ENCODE measurements around the gene DNHD1. TPM values are rescaled to one million over a fixed set of nuclear protein-coding genes. Genes with fewer than 3 reads are reported as not detected.
A peak's percentile ranks its signal among the peaks of the same experiment; 100 is the strongest.

DNHD1 gene
- total RNA-seq, 1 experiment from 2014 or later: 1.5 TPM

- in situ Hi-C loops (cut with HindIII; ENCODE audit: low pct_unique_long_range_greater_than_20kb, low sequenced_read_pairs): no loop called here
- DNase-seq (ENCODE audit: low read depth, low spot score): no peak
Measured at GRCh38 chr11:6474806-6475500, 22.1 kb upstream of the DNHD1 start.

DNA sequence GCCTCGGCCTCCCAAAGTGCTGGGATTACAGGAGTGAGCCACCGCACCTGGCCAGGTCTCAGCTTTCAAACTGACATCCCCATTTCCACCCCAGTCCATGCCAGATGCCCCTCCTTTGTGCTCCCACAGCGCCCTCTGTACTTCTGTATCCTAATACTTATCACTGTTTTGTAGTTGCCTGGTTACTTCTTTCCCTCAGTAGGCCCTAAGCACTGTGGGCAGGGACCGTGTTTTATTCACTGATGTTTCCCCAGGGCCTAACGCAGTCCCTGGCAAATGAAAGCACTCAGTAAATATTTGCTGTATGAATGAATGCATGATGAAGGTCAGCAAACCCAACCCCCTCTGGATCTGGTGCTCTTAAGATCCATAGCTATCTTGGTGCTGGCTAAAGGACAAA is 21.1 kb upstream of the DNHD1 start:
- peak; percentile 22 for DNase-seq (ENCODE audit: low read depth, low spot score)
- in situ Hi-C loops (cut with HindIII; ENCODE audit: low pct_unique_long_range_greater_than_20kb, low sequenced_read_pairs): no loop called here

DNA sequence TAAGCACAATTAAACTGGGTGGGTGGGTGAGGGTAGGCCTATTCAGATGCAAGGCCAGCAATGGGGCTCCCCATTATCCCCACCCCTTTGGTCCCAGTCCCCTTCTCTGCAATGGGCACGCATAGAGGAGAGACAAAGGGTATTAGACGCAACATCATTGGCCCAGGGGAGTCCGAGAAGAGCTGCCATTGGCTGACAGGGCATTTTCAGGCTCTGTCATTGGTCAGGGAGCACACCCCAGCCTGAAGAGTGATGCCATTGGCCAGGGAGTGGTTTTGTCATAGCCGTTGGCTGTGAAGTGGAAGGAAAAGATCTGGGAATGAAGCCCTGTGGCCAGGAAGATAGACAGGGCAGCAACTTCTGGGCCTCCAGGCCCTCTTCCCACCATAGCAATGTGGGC is 20.5 kb upstream of the DNHD1 start:
- peak; percentile 36 for DNase-seq (ENCODE audit: low read depth, low spot score)
- in situ Hi-C loops (cut with HindIII; ENCODE audit: low pct_unique_long_range_greater_than_20kb, low sequenced_read_pairs): no loop called here

GRCh38 chr11:6480299-6480914 is 16.7 kb upstream of the DNHD1 start:
- DNase-seq (ENCODE audit: low read depth, low spot score): no peak

DNA sequence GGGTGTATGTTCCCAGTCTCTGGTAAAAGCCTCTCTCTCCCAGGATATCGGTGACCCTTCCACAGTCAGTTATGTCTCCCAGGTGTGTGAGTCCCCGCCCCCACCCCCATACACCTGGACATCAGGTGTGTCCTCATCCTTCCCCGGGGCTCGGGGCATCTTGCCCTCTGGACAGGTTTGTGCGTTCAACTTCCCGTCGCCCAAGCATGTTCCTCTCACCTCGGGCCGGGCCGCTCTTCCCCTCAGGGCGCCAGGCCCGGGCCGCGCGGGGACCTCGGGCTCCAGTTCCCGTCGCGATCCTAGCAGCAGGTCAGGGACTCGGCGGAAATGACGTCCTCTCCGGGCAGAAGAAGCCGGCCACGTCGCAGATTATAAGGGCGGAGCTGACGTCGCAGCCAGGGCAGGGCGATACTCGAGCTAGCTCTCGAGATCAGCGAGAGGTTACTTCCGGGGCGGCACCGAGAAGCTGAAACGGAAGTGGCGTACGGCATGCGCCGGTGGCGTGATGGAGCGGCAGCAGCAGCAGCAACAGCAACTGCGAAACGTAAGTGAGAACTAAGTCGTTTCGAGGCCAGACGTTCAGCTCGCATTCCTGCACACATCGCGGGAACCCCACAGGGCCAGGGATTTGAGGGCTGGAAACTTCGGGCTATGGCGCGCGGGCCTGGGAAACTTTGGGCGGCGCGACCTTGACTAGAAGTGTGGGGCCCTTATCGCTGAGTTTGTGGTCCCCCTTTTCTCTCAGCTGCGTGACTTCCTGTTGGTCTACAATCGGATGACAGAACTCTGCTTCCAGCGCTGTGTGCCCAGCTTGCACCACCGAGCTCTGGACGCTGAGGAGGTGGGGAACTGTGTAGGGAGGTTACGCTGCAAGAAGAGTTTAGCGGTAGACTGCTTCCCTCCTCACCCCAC is 15.8 kb upstream of the DNHD1 start, which contains the start of the genes ARFIP2 and TIMM10B:
TSS of gene ARFIP2 (minus strand) at position 320 of the 912 bp plus-strand sequence. CDS start 910 bp downstream, outside the sequence.
TSS of gene TIMM10B (plus strand) at position 490 of the 912 bp plus-strand sequence. CDS start at position 506, 16 bp downstream.
- DNase-seq (ENCODE audit: low read depth, low spot score): peak; percentile 98
- in situ Hi-C loops (cut with HindIII; ENCODE audit: low pct_unique_long_range_greater_than_20kb, low sequenced_read_pairs): no loop called here

More at GRCh38 chr11:6480299-6480914, 16.7 kb upstream of the DNHD1 start:
- in situ Hi-C loops (cut with HindIII; ENCODE audit: low pct_unique_long_range_greater_than_20kb, low sequenced_read_pairs): no loop called here

- DNase-seq (ENCODE audit: low read depth, low spot score): no peak
- in situ Hi-C loops (cut with HindIII; ENCODE audit: low pct_unique_long_range_greater_than_20kb, low sequenced_read_pairs): no loop called here
Measured at GRCh38 chr11:6481924-6482275, 15.2 kb upstream of the DNHD1 start.

DNA sequence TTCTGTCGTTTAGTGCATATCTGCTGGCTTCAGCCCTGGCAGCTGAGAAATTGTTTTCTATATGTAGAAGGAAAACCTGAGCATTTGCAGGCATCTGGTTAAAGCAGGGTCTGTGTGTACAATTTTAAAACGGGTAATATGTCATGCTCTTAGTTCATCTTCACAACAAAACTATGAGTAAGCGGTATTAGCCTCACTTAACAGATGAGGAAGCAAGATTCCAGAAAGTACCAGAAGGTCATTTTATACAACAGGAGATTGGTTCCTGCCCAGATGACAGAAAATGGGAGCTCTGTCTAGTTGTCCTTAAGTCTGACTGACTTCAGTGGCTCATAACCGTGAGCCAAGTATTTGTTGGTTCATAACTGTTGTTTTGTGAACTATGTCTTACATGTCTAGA is 14.6 kb upstream of the DNHD1 start:
- no peak for DNase-seq (ENCODE audit: low read depth, low spot score)
- in situ Hi-C loops (cut with HindIII; ENCODE audit: low pct_unique_long_range_greater_than_20kb, low sequenced_read_pairs): no loop called here

DNA sequence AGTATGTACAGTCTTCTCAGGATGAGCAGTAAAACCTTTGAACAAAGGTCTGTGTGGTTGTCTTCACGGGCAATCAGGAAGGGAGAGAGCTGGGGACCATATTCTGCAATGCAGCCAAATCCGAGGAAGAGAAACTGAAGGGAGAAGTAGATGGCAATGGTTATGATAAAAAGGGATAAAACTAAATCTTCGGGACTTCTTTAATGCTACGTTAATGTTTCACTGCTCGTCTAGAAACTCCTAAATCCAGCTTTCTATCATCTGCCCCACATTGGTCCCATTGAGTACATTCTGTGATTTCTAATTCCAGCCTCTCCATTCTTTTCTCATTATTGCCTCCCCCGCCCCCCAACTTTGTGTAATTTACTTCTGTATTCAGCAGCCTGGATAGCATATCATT is 14.1 kb upstream of the DNHD1 start:
- in situ Hi-C loops (cut with HindIII; ENCODE audit: low pct_unique_long_range_greater_than_20kb, low sequenced_read_pairs): no loop called here
- DNase-seq (ENCODE audit: low read depth, low spot score): no peak

GRCh38 chr11:6485661-6486060 is 11.4 kb upstream of the DNHD1 start:
- in situ Hi-C loops (cut with HindIII; ENCODE audit: low pct_unique_long_range_greater_than_20kb, low sequenced_read_pairs): no loop called here
- no peak for DNase-seq (ENCODE audit: low read depth, low spot score)

GRCh38 chr11:6486256-6486655 is 10.8 kb upstream of the DNHD1 start:
- DNase-seq (ENCODE audit: low read depth, low spot score): no peak
- in situ Hi-C loops (cut with HindIII; ENCODE audit: low pct_unique_long_range_greater_than_20kb, low sequenced_read_pairs): no loop called here

- DNase-seq (ENCODE audit: low read depth, low spot score): no peak
- in situ Hi-C loops (cut with HindIII; ENCODE audit: low pct_unique_long_range_greater_than_20kb, low sequenced_read_pairs): no loop called here
Measured at GRCh38 chr11:6486938-6487337, 10.1 kb upstream of the DNHD1 start.

GRCh38 chr11:6488342-6488741 is 8.7 kb upstream of the DNHD1 start:
- in situ Hi-C loops (cut with HindIII; ENCODE audit: low pct_unique_long_range_greater_than_20kb, low sequenced_read_pairs): no loop called here

GRCh38 chr11:6488821-6489220 is 8.3 kb upstream of the DNHD1 start:
- DNase-seq (ENCODE audit: low read depth, low spot score): no peak
- in situ Hi-C loops (cut with HindIII; ENCODE audit: low pct_unique_long_range_greater_than_20kb, low sequenced_read_pairs): no loop called here

More at GRCh38 chr11:6488342-6488741, 8.7 kb upstream of the DNHD1 start:
- DNase-seq (ENCODE audit: low read depth, low spot score): no peak

DNA sequence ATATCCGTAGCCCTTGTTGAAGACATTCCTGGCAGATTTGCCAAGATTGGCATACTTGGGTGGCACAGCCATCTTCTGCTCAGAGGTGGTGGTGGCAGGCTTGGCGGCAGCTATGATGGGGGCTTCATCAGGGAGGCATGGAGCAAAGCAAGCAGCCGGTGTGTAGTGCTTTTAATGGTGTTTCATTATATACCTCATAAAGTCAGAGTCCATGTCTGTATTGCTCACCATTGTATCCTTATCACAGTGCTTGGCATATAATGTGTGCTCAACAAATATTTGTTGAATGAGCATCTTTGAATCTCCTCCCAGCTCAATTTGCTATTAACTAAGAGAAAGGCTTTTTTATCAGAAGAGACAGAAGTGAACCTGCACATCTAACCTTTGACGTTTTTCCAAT is 7.8 kb upstream of the DNHD1 start:
- in situ Hi-C loops (cut with HindIII; ENCODE audit: low pct_unique_long_range_greater_than_20kb, low sequenced_read_pairs): no loop called here
- DNase-seq (ENCODE audit: low read depth, low spot score): no peak

GRCh38 chr11:6498121-6498520 is 1.0 kb downstream of the DNHD1 start:
- DNase-seq (ENCODE audit: low read depth, low spot score): no peak
- in situ Hi-C loops (cut with HindIII; ENCODE audit: low pct_unique_long_range_greater_than_20kb, low sequenced_read_pairs): no loop called here

DNA sequence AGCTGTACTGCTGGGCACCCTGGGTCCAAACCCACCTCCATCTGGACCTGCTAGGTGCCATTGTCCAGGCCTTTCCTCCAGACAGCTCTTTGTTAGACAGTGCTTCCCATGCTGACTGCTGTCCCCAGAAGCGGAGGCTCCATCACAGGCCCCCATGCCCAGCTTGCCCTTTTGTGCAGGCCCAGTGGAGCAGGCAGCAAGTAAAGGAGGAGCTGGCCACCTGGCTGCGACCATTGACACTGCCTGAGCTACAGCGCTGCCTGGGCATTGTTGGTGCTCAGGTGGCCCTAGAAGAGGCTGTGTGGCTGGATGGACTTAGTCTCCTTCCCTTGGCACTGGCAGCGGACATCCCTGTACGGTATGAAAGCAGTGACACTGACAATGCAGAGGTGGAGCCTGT is 1.5 kb downstream of the DNHD1 start:
- in situ Hi-C loops (cut with HindIII; ENCODE audit: low pct_unique_long_range_greater_than_20kb, low sequenced_read_pairs): no loop called here
- no peak for DNase-seq (ENCODE audit: low read depth, low spot score)

DNA sequence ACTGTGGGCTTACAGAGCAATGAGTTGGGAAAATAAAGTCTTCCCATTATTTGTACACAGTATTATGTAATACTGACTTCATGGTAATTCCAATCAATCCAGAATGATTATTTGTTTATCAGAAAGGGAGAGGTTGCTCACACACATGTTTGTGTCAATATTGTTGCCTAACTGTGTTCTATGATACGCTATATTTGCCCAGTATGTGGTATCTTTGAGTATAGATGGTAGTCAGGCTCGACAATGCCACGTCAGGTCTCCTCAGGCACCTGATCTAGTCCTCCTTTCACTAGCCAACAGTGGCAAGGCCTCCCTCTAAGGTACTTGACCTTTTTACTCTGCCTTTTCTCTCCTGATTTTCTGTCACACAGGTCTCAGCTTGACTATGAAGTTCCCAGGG is 5.3 kb downstream of the DNHD1 start:
- in situ Hi-C loops (cut with HindIII; ENCODE audit: low pct_unique_long_range_greater_than_20kb, low sequenced_read_pairs): no loop called here
- no peak for DNase-seq (ENCODE audit: low read depth, low spot score)

- DNase-seq (ENCODE audit: low read depth, low spot score): no peak
- in situ Hi-C loops (cut with HindIII; ENCODE audit: low pct_unique_long_range_greater_than_20kb, low sequenced_read_pairs): no loop called here
Measured at GRCh38 chr11:6504166-6504565, 7.1 kb downstream of the DNHD1 start.
